ENCODE measurements around the gene SLC30A1.

GRCh38 chr1:211526101-211526500 lies 52.9 kb downstream of the SLC30A1 start:
- TF ChIP-seq RAD21 (IDR thresholded peaks at IDR 0.05; ENCODE audit: insufficient read depth, low read depth, low read length) (no peak), CTCF (IDR thresholded peaks at IDR 0.05 in 2 of 3, conservative IDR thresholded peaks at IDR 0.05 in 1 of 3; ENCODE audit: control insufficient read depth in 2 of 3, extremely low read depth in 1 of 3, insufficient read depth in 1 of 3, low read depth in 3 of 3, low read length in 3 of 3) (no peak), GABPA (IDR thresholded peaks at IDR 0.05; ENCODE audit: low read depth) (no peak), PBX3 (IDR thresholded peaks at IDR 0.05; ENCODE audit: insufficient replicate concordance, low read depth, low read length) (no peak), NFIC (IDR thresholded peaks at IDR 0.05; ENCODE audit: low read depth, low read length) (no peak), BHLHE40 (IDR thresholded peaks at IDR 0.05; ENCODE audit: borderline replicate concordance in 1 of 2, low read depth in 2 of 2, low read length in 1 of 2) (no peak), EP300 (IDR thresholded peaks at IDR 0.05; ENCODE audit: borderline replicate concordance in 1 of 2, control insufficient read depth in 1 of 2, low read depth in 2 of 2, low read length in 2 of 2) (no peak), YY1 (IDR thresholded peaks at IDR 0.05; ENCODE audit: low read depth, low read length) (no peak), ZNF274 (IDR thresholded peaks at IDR 0.05; ENCODE audit: insufficient read depth, insufficient read length) (no peak), TAF1 (IDR thresholded peaks at IDR 0.05; ENCODE audit: borderline replicate concordance, low read depth, low read length) (no peak)
